HG03460 (cell line): ENCODE measurements around the gene CYP2F1.
"Not testable (repeated sequence)": the region's sequence is repeated elsewhere in the genome, so short reads cannot be mapped to it uniquely, and the experiment has no call there.

Source experiments
- ATAC-seq: cut with Tn5 transposase; IDR thresholded peaks from one replicate; pipeline ENCODE4 v1.9.1; 2021; ENCODE audit not compliant: unreplicated experiment

CYP2F1 gene

GRCh38 chr19:41126765-41127203 lies 12.6 kb downstream of the CYP2F1 start:
- ATAC-seq: not testable (repeated sequence)

GRCh38 chr19:41127362-41127761 lies 13.1 kb downstream of the CYP2F1 start:
- ATAC-seq: not testable (repeated sequence)

- ATAC-seq: not testable (repeated sequence)
These were observed 13.6 kb downstream of the CYP2F1 start for GRCh38 chr19:41127801-41128300.

- no peak for ATAC-seq
These were observed 14.5 kb downstream of the CYP2F1 start for GRCh38 chr19:41128692-41129091.

- no peak for ATAC-seq
These were observed 17.0 kb downstream of the CYP2F1 start for GRCh38 chr19:41131186-41131585.

GRCh38 chr19:41133260-41133659 lies 19.0 kb downstream of the CYP2F1 start:
- no peak for ATAC-seq

- ATAC-seq: no peak
These were observed 20.4 kb downstream of the CYP2F1 start for GRCh38 chr19:41134616-41135015.

- ATAC-seq: peak; percentile 74
These were observed 21.5 kb downstream of the CYP2F1 start for GRCh38 chr19:41135390-41136384.

GRCh38 chr19:41136636-41137455 lies 22.6 kb downstream of the CYP2F1 start:
- no peak for ATAC-seq

- no peak for ATAC-seq
These were observed 30.2 kb downstream of the CYP2F1 start for GRCh38 chr19:41144403-41144802.

- ATAC-seq: no peak
These were observed 35.6 kb downstream of the CYP2F1 start for GRCh38 chr19:41149831-41150230.

- not testable (repeated sequence) for ATAC-seq
These were observed 36.8 kb downstream of the CYP2F1 start for GRCh38 chr19:41150986-41151385.

GRCh38 chr19:41154060-41154459 lies 39.8 kb downstream of the CYP2F1 start:
- ATAC-seq: no peak

- ATAC-seq: no peak
These were observed 42.0 kb downstream of the CYP2F1 start for GRCh38 chr19:41156207-41156606.

- ATAC-seq: no peak
These were observed 45.6 kb downstream of the CYP2F1 start for GRCh38 chr19:41159881-41160280.

- ATAC-seq: no peak
These were observed 47.7 kb downstream of the CYP2F1 start for GRCh38 chr19:41161903-41162302.

GRCh38 chr19:41166944-41167804 lies 52.9 kb downstream of the CYP2F1 start:
- ATAC-seq: no peak

GRCh38 chr19:41172297-41173164 lies 58.3 kb downstream of the CYP2F1 start:
- ATAC-seq: no peak

GRCh38 chr19:41174297-41174928 lies 60.2 kb downstream of the CYP2F1 start:
- ATAC-seq: no peak
